Loucy (cell line): ENCODE data around the gene MTNR1A.

Experiments used
- H2AFZ ChIP-seq: fragments of 200-600 bp; sonication (generic); 2 replicates; pipeline ENCODE4 v1.6.0; 2016; ENCODE audit warnings: antibody characterized with exemption, mild to moderate bottlenecking, low read length, moderate library complexity
- H3F3A ChIP-seq: fragments of 200-600 bp; 2 replicates; pipeline ENCODE4 v1.6.0; 2016; ENCODE audit warnings: antibody characterized with exemption, low read depth, mild to moderate bottlenecking
- H3K27me3 ChIP-seq: fragments of 200-600 bp; sonication (generic); 2 replicates; pipeline ENCODE4 v1.6.1; 2014; ENCODE audit warnings: low read length, mild to moderate bottlenecking; ENCODE audit not compliant: insufficient read depth, poor library complexity, severe bottlenecking
- H3K36me3 ChIP-seq: fragments of 200-600 bp; sonication (generic); 2 replicates; pipeline ENCODE4 v1.6.1; 2016; ENCODE audit warnings: low read length; ENCODE audit not compliant: insufficient read depth
- H3K4me1 ChIP-seq: fragments of 200-600 bp; sonication (generic); 2 replicates; pipeline ENCODE4 v1.5.1; 2014; ENCODE audit warnings: low read length, mild to moderate bottlenecking; ENCODE audit not compliant: insufficient read depth, poor library complexity, severe bottlenecking
- H3K4me2 ChIP-seq: fragments of 200-600 bp; sonication (generic); 2 replicates; pipeline ENCODE4 v1.6.0; 2014; ENCODE audit warnings: antibody characterized with exemption, low read length, low read depth, mild to moderate bottlenecking; ENCODE audit not compliant: poor library complexity, severe bottlenecking
- H3K4me3 ChIP-seq: fragments of 200-600 bp; sonication (generic); 2 replicates; pipeline ENCODE4 v1.5.1; 2014; ENCODE audit warnings: low read length, mild to moderate bottlenecking, mixed read lengths; ENCODE audit not compliant: poor library complexity, severe bottlenecking
- H3K79me2 ChIP-seq: fragments of 200-600 bp; sonication (generic); 2 replicates; pipeline ENCODE4 v1.6.1; 2014; ENCODE audit warnings: low read length; ENCODE audit not compliant: insufficient read depth
- H3K9ac ChIP-seq: fragments of 200-600 bp; sonication (generic); 2 replicates; pipeline ENCODE4 v1.6.0; 2014; ENCODE audit warnings: mild to moderate bottlenecking, low read depth, low read length, moderate library complexity; ENCODE audit not compliant: poor library complexity, severe bottlenecking
- H3K9me2 ChIP-seq: fragments of 200-600 bp; sonication (generic); replicated peaks from 2 replicates; pipeline ENCODE4 v1.6.1; 2016; ENCODE audit warnings: low read depth, low read length, mixed read lengths
- H3K9me3 ChIP-seq: fragments of 200-600 bp; sonication (generic); 2 replicates; pipeline ENCODE4 v1.6.1; 2014; ENCODE audit warnings: mild to moderate bottlenecking, antibody characterized with exemption, low read length, low read depth; ENCODE audit not compliant: insufficient read depth
- H4K20me1 ChIP-seq: fragments of 200-600 bp; sonication (generic); 2 replicates; pipeline ENCODE4 v1.6.0; 2014; ENCODE audit warnings: antibody characterized with exemption, low read length, mild to moderate bottlenecking; ENCODE audit not compliant: insufficient read depth, poor library complexity, severe bottlenecking
- EZH2phosphoT487 ChIP-seq: fragments of 200-600 bp; IDR thresholded peaks from 2 replicates; pipeline ENCODE4 v1.6.1; 2018; ENCODE audit warnings: antibody characterized with exemption, mild to moderate bottlenecking, moderate library complexity, borderline replicate concordance
- TF ChIP-seq, protein P1 (sequence below): fragments of 200-600 bp; sonication (generic); conservative IDR thresholded peaks from 2 replicates; pipeline ENCODE4 v1.5.1; 2014; ENCODE audit warnings: mild to moderate bottlenecking, antibody characterized with exemption, low read length

The MTNR1A gene

DNA sequence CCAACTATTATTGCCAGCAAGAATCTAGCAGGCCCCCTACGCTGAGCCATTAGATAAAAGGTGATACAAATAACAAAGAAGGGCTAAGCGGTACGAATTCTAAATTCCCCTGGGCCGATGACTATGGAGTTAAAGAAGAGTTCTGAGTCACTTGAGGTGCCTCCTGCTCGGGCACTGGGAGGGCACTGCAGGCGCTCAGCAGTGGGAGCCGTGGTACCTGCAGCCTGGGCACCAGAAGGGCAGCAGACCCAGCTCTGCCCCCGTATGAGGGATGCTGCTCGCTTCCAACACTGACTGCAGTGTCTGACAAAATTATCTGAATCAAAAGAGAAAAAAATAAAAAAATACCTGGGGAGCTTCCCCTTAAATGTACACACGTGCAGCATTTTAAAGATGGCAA, 44.1 kb upstream of the MTNR1A start:
- Histone ChIP-seq H3K4me2 (no peak overlapping the region), H3K27me3 (no peaks in the 10 kb centered on the region), H3K36me3 (no peaks in the 10 kb centered on the region), H3K9ac (no peak overlapping the region), H3K9me3 (no peaks in the 10 kb centered on the region), H3K4me3 (no peak overlapping the region), H3K4me1 (no peaks in the 10 kb centered on the region), H2AFZ (no peak overlapping the region), H3F3A (no peaks in the 10 kb centered on the region), H3K79me2 (no peaks in the 10 kb centered on the region), H3K9me2 (no peaks in the 10 kb centered on the region), H4K20me1 (no peaks in the 10 kb centered on the region)
- TF ChIP-seq, protein P1, sequence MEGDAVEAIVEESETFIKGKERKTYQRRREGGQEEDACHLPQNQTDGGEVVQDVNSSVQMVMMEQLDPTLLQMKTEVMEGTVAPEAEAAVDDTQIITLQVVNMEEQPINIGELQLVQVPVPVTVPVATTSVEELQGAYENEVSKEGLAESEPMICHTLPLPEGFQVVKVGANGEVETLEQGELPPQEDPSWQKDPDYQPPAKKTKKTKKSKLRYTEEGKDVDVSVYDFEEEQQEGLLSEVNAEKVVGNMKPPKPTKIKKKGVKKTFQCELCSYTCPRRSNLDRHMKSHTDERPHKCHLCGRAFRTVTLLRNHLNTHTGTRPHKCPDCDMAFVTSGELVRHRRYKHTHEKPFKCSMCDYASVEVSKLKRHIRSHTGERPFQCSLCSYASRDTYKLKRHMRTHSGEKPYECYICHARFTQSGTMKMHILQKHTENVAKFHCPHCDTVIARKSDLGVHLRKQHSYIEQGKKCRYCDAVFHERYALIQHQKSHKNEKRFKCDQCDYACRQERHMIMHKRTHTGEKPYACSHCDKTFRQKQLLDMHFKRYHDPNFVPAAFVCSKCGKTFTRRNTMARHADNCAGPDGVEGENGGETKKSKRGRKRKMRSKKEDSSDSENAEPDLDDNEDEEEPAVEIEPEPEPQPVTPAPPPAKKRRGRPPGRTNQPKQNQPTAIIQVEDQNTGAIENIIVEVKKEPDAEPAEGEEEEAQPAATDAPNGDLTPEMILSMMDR = no peak
- TF ChIP-seq EZH2phosphoT487 = no peak

DNA sequence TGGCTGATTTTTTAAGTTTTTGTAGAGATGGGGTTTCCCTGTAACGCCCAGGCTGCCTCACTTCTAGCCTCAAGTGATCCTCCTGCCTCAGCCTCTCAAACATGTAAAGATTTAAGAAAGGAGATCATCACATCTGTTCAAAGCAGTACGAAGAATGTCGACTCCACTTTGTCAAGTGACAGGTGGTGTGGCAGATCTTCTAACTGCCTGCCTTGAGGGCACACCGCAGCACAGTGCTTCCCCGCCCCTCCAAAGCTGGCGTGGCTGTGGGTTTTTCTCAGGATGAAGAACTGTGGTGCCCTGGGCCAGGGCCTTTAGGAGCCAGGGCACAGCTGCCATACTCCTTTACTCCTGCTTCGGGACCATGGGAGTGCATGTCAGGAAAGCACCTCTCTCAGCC, 43.3 kb upstream of the MTNR1A start:
- Histone ChIP-seq H3K9ac (no peak overlapping the region), H3K79me2 (no peaks in the 10 kb centered on the region), H3F3A (no peaks in the 10 kb centered on the region), H2AFZ (no peak overlapping the region), H3K4me2 (no peak overlapping the region), H3K4me1 (no peaks in the 10 kb centered on the region), H3K36me3 (no peaks in the 10 kb centered on the region), H3K27me3 (no peaks in the 10 kb centered on the region), H3K9me2 (no peaks in the 10 kb centered on the region), H4K20me1 (no peaks in the 10 kb centered on the region), H3K9me3 (no peaks in the 10 kb centered on the region), H3K4me3 (no peak overlapping the region)
- TF ChIP-seq, protein P1 = no peak
- TF ChIP-seq EZH2phosphoT487 = no peak

DNA sequence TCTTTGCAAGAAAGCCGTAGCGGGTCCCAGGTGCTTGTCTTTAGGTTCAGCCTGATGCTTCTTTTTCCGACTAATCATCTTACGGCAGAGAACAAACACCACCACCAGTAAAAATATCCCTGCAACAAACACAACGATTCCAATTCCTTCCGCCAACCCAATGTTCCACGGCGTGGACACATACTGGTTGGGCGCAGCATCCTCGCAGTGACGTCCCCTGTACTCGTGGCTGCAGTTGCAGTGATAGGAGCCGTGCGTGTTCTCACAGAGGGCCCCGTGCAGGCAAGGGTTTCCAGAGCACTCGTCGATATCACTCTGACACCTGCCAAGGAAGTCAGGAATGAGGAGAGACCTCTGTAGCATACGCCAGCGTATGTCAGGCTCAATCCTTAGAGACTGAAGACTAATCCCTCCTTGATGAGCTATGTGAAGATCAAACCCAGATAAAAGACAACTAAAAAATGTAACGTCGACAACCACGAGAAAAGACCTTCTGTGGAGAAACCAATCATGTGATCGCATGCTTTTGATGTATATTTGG, 41.6 kb upstream of the MTNR1A start:
- no peak overlapping the region for H3K9ac ChIP-seq
- no peak for TF ChIP-seq EZH2phosphoT487
- TF ChIP-seq, protein P1 = no peak
- H3K36me3 ChIP-seq = no peaks in the 10 kb centered on the region
- no peaks in the 10 kb centered on the region for H3K9me3 ChIP-seq
- H3K4me3 ChIP-seq = no peak overlapping the region
- no peaks in the 10 kb centered on the region for H3K27me3 ChIP-seq
- no peaks in the 10 kb centered on the region for H3K79me2 ChIP-seq
- H3F3A ChIP-seq = no peaks in the 10 kb centered on the region
- no peaks in the 10 kb centered on the region for H3K9me2 ChIP-seq
- H4K20me1 ChIP-seq = no peaks in the 10 kb centered on the region
- no peak overlapping the region for H3K4me2 ChIP-seq
- H3K4me1 ChIP-seq = peaks cover 15% of the 10 kb centered on the region
- H2AFZ ChIP-seq = no peak overlapping the region
